Tibial nerve (tissue), 4 donors: ENCODE results near the gene CACNA2D2.

Source experiments
- CTCF ChIP-seq, 5 experiments: fragments of 200-600 bp in 3 of 5; fragments of 450-650 bp in 2 of 5; sonication (generic) in 3 of 5; IDR thresholded peaks; one replicate each; pipeline ENCODE4 v1.5.1; 2016 to 2019; ENCODE audit warnings: antibody characterized with exemption in 5 of 5, mild to moderate bottlenecking in 3 of 5, moderate library complexity in 2 of 5
- EP300 ChIP-seq, 2 donors: sonication (generic); formaldehyde crosslinking; IDR thresholded peaks; one replicate each; pipeline ENCODE4 v1.6.1; 2017; ENCODE audit warnings: antibody characterized with exemption in 2 of 2, mild to moderate bottlenecking in 1 of 2

GRCh38 chr3:50453907-50454306 lies 49.5 kb downstream of the CACNA2D2 start:
- TF ChIP-seq CTCF (IDR thresholded peaks at IDR 0.05) (no peak), EP300 (IDR thresholded peaks at IDR 0.05) (no peak)
